HG03520 (cell line): Measurements from ENCODE around the gene GSG1.
"Not testable (repeated sequence)": the region's sequence is repeated elsewhere in the genome, so short reads cannot be mapped to it uniquely, and the experiment has no call there.

Source experiments
- ATAC-seq: cut with Tn5 transposase; IDR thresholded peaks from one replicate; pipeline ENCODE4 v1.9.1; 2021; ENCODE audit warnings: mild to moderate bottlenecking, moderate library complexity; ENCODE audit not compliant: unreplicated experiment

The GSG1 gene

GRCh38 chr12:13093191-13093847, 10.1 kb downstream of the GSG1 start:
- ATAC-seq = no peak

- no peak for ATAC-seq
Measured at GRCh38 chr12:13091832-13092231, 11.6 kb downstream of the GSG1 start.

GRCh38 chr12:13090054-13090453, 13.4 kb downstream of the GSG1 start:
- ATAC-seq = no peak

- ATAC-seq = no peak
Measured at GRCh38 chr12:13088496-13088895, 15.0 kb downstream of the GSG1 start.

- no peak for ATAC-seq
Measured at GRCh38 chr12:13087766-13088165, 15.7 kb downstream of the GSG1 start.

- no peak for ATAC-seq
Measured at GRCh38 chr12:13085968-13086686, 17.3 kb downstream of the GSG1 start.

- no peak for ATAC-seq
Measured at GRCh38 chr12:13084898-13085640, 18.4 kb downstream of the GSG1 start.

GRCh38 chr12:13083638-13084037, 19.8 kb downstream of the GSG1 start:
- not testable (repeated sequence) for ATAC-seq

GRCh38 chr12:13082861-13083260, 20.6 kb downstream of the GSG1 start:
- no peak for ATAC-seq

GRCh38 chr12:13080266-13080665, 23.2 kb downstream of the GSG1 start:
- ATAC-seq = no peak

- no peak for ATAC-seq
Measured at GRCh38 chr12:13079440-13079906, 24.0 kb downstream of the GSG1 start.

GRCh38 chr12:13075786-13076570, 27.5 kb downstream of the GSG1 start:
- ATAC-seq = no peak

- ATAC-seq = no peak
Measured at GRCh38 chr12:13075118-13075480, 28.4 kb downstream of the GSG1 start.

- ATAC-seq = no peak
Measured at GRCh38 chr12:13074396-13075117, 28.9 kb downstream of the GSG1 start.

GRCh38 chr12:13073173-13073572, 30.3 kb downstream of the GSG1 start:
- ATAC-seq = no peak

- ATAC-seq = no peak
Measured at GRCh38 chr12:13071305-13072280, 31.9 kb downstream of the GSG1 start.

GRCh38 chr12:13069380-13069779, 34.1 kb downstream of the GSG1 start:
- ATAC-seq = no peak

GRCh38 chr12:13067322-13067721, 36.1 kb downstream of the GSG1 start:
- ATAC-seq = no peak

GRCh38 chr12:13066459-13066858, 37.0 kb downstream of the GSG1 start:
- no peak for ATAC-seq
